Lung (tissue), 13 donors: Measurements from ENCODE around the gene FNDC8. TPM values are rescaled to one million over a fixed set of nuclear protein-coding genes. Genes with fewer than 3 reads are reported as not detected.
"Not testable (repeated sequence)": the region's sequence is repeated elsewhere in the genome, so short reads cannot be mapped to it uniquely, and the experiment has no call there.

Source experiments
- ATAC-seq: fragments of 200-7000 bp; cut with Tn5 transposase; one replicate; pipeline ENCODE4 v1.9.1; 2020; ENCODE audit warnings: moderate number of reproducible peaks; ENCODE audit not compliant: insufficient read depth, low FRiP score
- DNase-seq, 3 donors: peaks; one replicate each; pipeline ENCODE4 v3.0.0-alpha.2; 2013 to 2017
- H3K27ac ChIP-seq, 2 donors: one replicate each; pipeline ENCODE4 v1.5.1; 2013; ENCODE audit warnings: mild to moderate bottlenecking in 2 of 2, moderate library complexity in 2 of 2, control low read depth in 1 of 2, inconsistent platforms in 1 of 2, low read depth in 1 of 2, low read length in 1 of 2
- H3K27me3 ChIP-seq, 3 donors: one replicate each; pipeline ENCODE4 v1.5.1; 2013; ENCODE audit warnings: low read length in 2 of 3; ENCODE audit not compliant: control insufficient read depth in 3 of 3, insufficient read depth in 3 of 3
- H3K36me3 ChIP-seq, 4 donors: one replicate each; pipeline ENCODE4 v1.5.1; 2013; ENCODE audit warnings: low read length in 4 of 4, mild to moderate bottlenecking in 1 of 4, moderate library complexity in 1 of 4; ENCODE audit not compliant: control insufficient read depth in 4 of 4, insufficient read depth in 4 of 4
- H3K4me1 ChIP-seq, 5 donors: one replicate each; pipeline ENCODE4 v1.5.1; 2013; ENCODE audit warnings: low read length in 5 of 5, mild to moderate bottlenecking in 2 of 5, moderate library complexity in 1 of 5; ENCODE audit not compliant: control insufficient read depth in 5 of 5, insufficient read depth in 5 of 5
- H3K4me3 ChIP-seq: one replicate; pipeline ENCODE4 v1.5.1; 2013; ENCODE audit warnings: mild to moderate bottlenecking, control low read depth, moderate library complexity
- H3K9ac ChIP-seq, 2 donors: one replicate each; pipeline ENCODE4 v1.5.1; 2013; ENCODE audit warnings: low read length in 2 of 2, control low read depth in 1 of 2; ENCODE audit not compliant: insufficient read depth in 1 of 2
- H3K9me3 ChIP-seq, 4 donors: one replicate each; pipeline ENCODE4 v1.5.1; 2013; ENCODE audit warnings: low read length in 3 of 4, mild to moderate bottlenecking in 1 of 4, moderate library complexity in 1 of 4; ENCODE audit not compliant: control insufficient read depth in 4 of 4, insufficient read depth in 3 of 4
- CTCF ChIP-seq: IDR thresholded peaks from 2 replicates; pipeline ENCODE4 v1.5.1; 2012; ENCODE audit warnings: mild to moderate bottlenecking; ENCODE audit errors: control extremely low read depth, extremely low read depth
- WGBS, 2 donors: extraction: QIAGEN DNeasy Blood & Tissue Kit; methylation state at CpG; one replicate each; pipeline ENCODE4 v1.1.7; 2013; 5-methylcytosine and 5-hydroxymethylcytosine counted together
- polyA plus RNA-seq, 2 donors: library from polyadenylated mRNA; stranded (reverse); fragments of 200-250 nt; gene quantifications; one replicate each; pipeline ENCODE4 v1.2.1, GENCODE V29; 2013
- small RNA-seq: library from RNA; depleted of rRNA; stranded (forward); fragments of <200 nt; gene quantifications from one replicate; pipeline ENCODE3, GENCODE V24; 2014; ENCODE audit warnings: low replicate concordance
- total RNA-seq, 2 donors: library from RNA; depleted of rRNA in 1 of 2; stranded (reverse); fragments of >200 nt in 1 of 2; gene quantifications; one replicate each; pipeline ENCODE4 v1.2.1, GENCODE V29; 2014 to 2021
- donor health status: control.
- donor health status: control.
- donor health status: Bipolar disorder and iron deficiency.
- donor health status: healthy.
- donor health status: DM: yes; HTN: yes; CAD: no.

FNDC8 gene
- total and polyA plus RNA-seq, 4 donors, result not detected

DNA sequence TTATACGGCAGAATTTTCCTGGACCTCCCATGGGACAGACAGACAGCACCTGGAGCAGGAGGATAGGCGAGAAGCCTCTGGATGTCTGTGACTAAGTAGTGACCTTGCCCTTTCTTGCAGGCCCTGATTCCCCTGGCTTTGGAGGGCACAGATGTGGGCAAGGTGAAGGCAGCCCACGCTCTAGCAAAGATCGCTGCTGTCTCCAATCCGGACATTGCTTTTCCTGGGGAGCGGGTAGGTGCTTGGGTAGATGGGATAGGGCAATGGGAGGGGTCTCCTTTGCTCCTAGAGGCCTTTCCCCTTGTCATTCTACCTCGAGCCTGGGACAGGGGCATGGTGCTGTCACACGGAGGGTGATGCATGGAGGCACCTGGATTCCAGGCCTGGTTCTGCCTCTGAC is 55.5 kb downstream of the FNDC8 start:
- Histone ChIP-seq H3K27me3 (no peaks in the 10 kb centered on the region), H3K36me3 (no peaks in the 10 kb centered on the region), H3K27ac (no peak overlapping the region), H3K4me1 (peaks cover 0 to 2% (median 0%) of the 10 kb centered on the region in 5 donors), H3K9ac (no peak overlapping the region), H3K9me3 (no peaks in the 10 kb centered on the region), H3K4me3 (no peak overlapping the region)
- TF ChIP-seq CTCF, result no peak
- DNase-seq (no peak), ATAC-seq (no peak)
- WGBS, 2 donors, result 75 to 88% methylated on average over 8 of the region's 8 CpGs

- WGBS, 2 donors, result 94 to 98% methylated on average over 5 of the region's 5 CpGs
- H3K4me1 ChIP-seq, ATAC-seq, DNase-seq, H3K27ac ChIP-seq, H3K36me3 ChIP-seq, H3K9ac ChIP-seq, H3K4me3 ChIP-seq, H3K9me3 ChIP-seq, H3K27me3 ChIP-seq: not testable (repeated sequence)
Measured at GRCh38 chr17:35179379-35179778, 58.0 kb downstream of the FNDC8 start.

Small RNA genes lying within 50 kb of the gene (small RNA-seq; reads per million reads assigned to genes)
- gene AC004223.1 (not detected), gene RNU6-840P (not detected)

Other genes starting within 250 kb of the FNDC8 start
- gene CCT6B, start 160.2 kb upstream of the FNDC8 start, total RNA-seq, result 1 to 10 TPM; 3.0 to 3.6 TPM
- gene CCT6B, start 160.2 kb upstream of the FNDC8 start, polyA plus RNA-seq, result 1 to 10 TPM in 1 of 2 donors, under 1 TPM in 1; 0.95 to 1.5 TPM
- gene ZNF830, start 160.1 kb upstream of the FNDC8 start, total RNA-seq, result 10 to 100 TPM; 13.1 to 13.2 TPM
- gene ZNF830, start 160.1 kb upstream of the FNDC8 start, polyA plus RNA-seq, result 10 to 100 TPM in 1 of 2 donors, 1 to 10 TPM in 1; 7.8 to 10.5 TPM
- gene LIG3, start 141.1 kb upstream of the FNDC8 start, total RNA-seq, result 10 to 100 TPM; 35.1 to 40.9 TPM
- gene LIG3, start 141.1 kb upstream of the FNDC8 start, polyA plus RNA-seq, result 10 to 100 TPM in 1 of 2 donors, 1 to 10 TPM in 1; 6.2 to 17.1 TPM
- gene RFFL, start 57.9 kb upstream of the FNDC8 start, total RNA-seq, result 10 to 100 TPM; 18.4 to 38.1 TPM
- 10 to 100 TPM in 1 of 2 donors, 1 to 10 TPM in 1; 5.8 to 25.4 TPM for gene RFFL, start 57.9 kb upstream of the FNDC8 start, polyA plus RNA-seq
- gene RAD51D, start 1.8 kb upstream of the FNDC8 start, total RNA-seq, result 10 to 100 TPM in 1 of 2 donors, 1 to 10 TPM in 1; 8.8 to 17.4 TPM
- gene RAD51D, start 1.8 kb upstream of the FNDC8 start, polyA plus RNA-seq, result 1 to 10 TPM; 5.0 to 8.9 TPM
- gene NLE1, start 20.7 kb downstream of the FNDC8 start, total RNA-seq, result 10 to 100 TPM in 1 of 2 donors, 1 to 10 TPM in 1; 7.7 to 15.2 TPM
- gene NLE1, start 20.7 kb downstream of the FNDC8 start, polyA plus RNA-seq, result 10 to 100 TPM in 1 of 2 donors, 1 to 10 TPM in 1; 6.8 to 10.6 TPM
- 1 to 10 TPM in 1 of 2 donors, under 1 TPM in 1; 0.43 to 1.6 TPM for gene UNC45B, start 26.2 kb downstream of the FNDC8 start, total RNA-seq
- gene UNC45B, start 26.2 kb downstream of the FNDC8 start, polyA plus RNA-seq, result under 1 TPM; 0.06 to 0.16 TPM
- gene SLC35G3, start 72.8 kb downstream of the FNDC8 start, total RNA-seq, result not detected
- under 1 TPM in 1 of 2 donors, not detected in 1; 0.04 TPM for gene SLC35G3, start 72.8 kb downstream of the FNDC8 start, polyA plus RNA-seq
- 10 to 100 TPM; 42.4 to 51.7 TPM for gene SLFN5, start 121.5 kb downstream of the FNDC8 start, total RNA-seq
- gene SLFN5, start 121.5 kb downstream of the FNDC8 start, polyA plus RNA-seq, result 10 to 100 TPM in 1 of 2 donors, 1 to 10 TPM in 1; 8.5 to 19.2 TPM